GM12878 (cell line): ENCODE measurements around the gene THOC6. TPM values are rescaled to one million over a fixed set of nuclear protein-coding genes. Genes with fewer than 3 reads are reported as not detected.

ENCODE experiments used
- ATAC-seq: fragments of 200-7000 bp; cut with Tn5 transposase; 3 replicates; pipeline ENCODE4 v1.9.1; 2020; ENCODE audit warnings: mild to moderate bottlenecking, moderate library complexity
- BruUV-seq: library from RNA; stranded (reverse); fragments of 400-500 nt; replicated peaks from 2 replicates; lab custom pipeline; 2021; lab: Mats Ljungman, UMichigan
- CTCF ChIA-PET: fragments of 300-600 bp; sonication (Branson Sonifier 250); formaldehyde crosslinking; extraction: SDS; loops from one replicate; lab custom pipeline; 2021; ENCODE audit warnings: inconsistent platforms; lab: Yijun Ruan, JAX
- POLR2A ChIA-PET: fragments of 350-600 bp; formaldehyde crosslinking; extraction: SDS; loops from one replicate; lab custom pipeline; 2021; ENCODE audit warnings: inconsistent platforms; lab: Charles Lee
- RAD21 ChIA-PET: fragments of 300-600 bp; sonication (Branson Sonifier 250); formaldehyde crosslinking; loops from one replicate; lab custom pipeline; 2023; ENCODE audit warnings: antibody characterized with exemption; ENCODE audit not compliant: unreplicated experiment; lab: Charles Lee
- SMC1A ChIA-PET: fragments of 300-600 bp; sonication (Branson Sonifier 250); formaldehyde crosslinking; loops from one replicate; lab custom pipeline; 2023; ENCODE audit not compliant: unreplicated experiment, uncharacterized antibody; lab: Charles Lee
- DNase-seq: peaks from one replicate; pipeline ENCODE4 v3.0.0-alpha.2; 2011; ENCODE audit warnings: low read depth, low spot score
- FAIRE-seq: peaks from 3 replicates; lab custom pipeline; 2011; peaks lifted over from hg19 to GRCh38; lab: Jason Lieb, UNC
- H2AFZ ChIP-seq: 2 replicates; pipeline ENCODE4 v1.6.0; 2011; ENCODE audit warnings: low read depth, low read length, control low read depth; ENCODE audit not compliant: control insufficient read depth
- H3K27ac ChIP-seq: 2 replicates; pipeline ENCODE4 v1.5.1; 2011; ENCODE audit warnings: control low read depth; ENCODE audit not compliant: control insufficient read depth, insufficient read depth
- H3K27me3 ChIP-seq, 2 experiments: replicated peaks in 1 of 2; 2 replicates each; pipeline versions ENCODE4 v1.6.0 to v1.6.1; 2011; ENCODE audit warnings: low read length in 1 of 2; ENCODE audit not compliant: control insufficient read depth in 2 of 2, insufficient read depth in 2 of 2
- H3K36me3 ChIP-seq, 2 experiments: 2 replicates each; pipeline ENCODE4 v1.5.1; 2011; ENCODE audit warnings: low read length in 1 of 2; ENCODE audit not compliant: control insufficient read depth in 2 of 2, insufficient read depth in 2 of 2
- H3K4me1 ChIP-seq: 2 replicates; pipeline ENCODE4 v1.6.1; 2011; ENCODE audit warnings: mild to moderate bottlenecking, low read length, moderate library complexity, mixed read lengths; ENCODE audit not compliant: control insufficient read depth, insufficient read depth
- H3K4me2 ChIP-seq: 2 replicates; pipeline ENCODE4 v1.6.0; 2011; ENCODE audit warnings: control low read depth; ENCODE audit not compliant: control insufficient read depth, insufficient read depth
- H3K4me3 ChIP-seq: fragments of 200-600 bp; sonication (generic); 2 replicates; pipeline ENCODE4 v1.5.1; 2016
- H3K79me2 ChIP-seq: 2 replicates; pipeline ENCODE4 v1.6.0; 2011; ENCODE audit warnings: low read length; ENCODE audit not compliant: control insufficient read depth, insufficient read depth
- H3K9ac ChIP-seq: 2 replicates; pipeline ENCODE4 v1.8.0; 2011; ENCODE audit warnings: low read length, control low read depth, mixed read lengths; ENCODE audit not compliant: control insufficient read depth, insufficient read depth
- H3K9me3 ChIP-seq: replicated peaks from 3 replicates; pipeline ENCODE4 v1.5.1; 2011; ENCODE audit warnings: mild to moderate bottlenecking, low read length; ENCODE audit not compliant: control insufficient read depth, insufficient read depth
- H4K20me1 ChIP-seq: 2 replicates; pipeline ENCODE4 v1.6.0; 2011; ENCODE audit not compliant: control insufficient read depth, insufficient read depth
- ASH2L ChIP-seq: fragments of 300-600, 200-600 bp; sonication (generic); IDR thresholded peaks from 2 replicates; pipeline ENCODE4 v1.6.1; 2017; ENCODE audit warnings: low read depth, mild to moderate bottlenecking, borderline replicate concordance
- BACH1 ChIP-seq: fragments of 450-650 bp; IDR thresholded peaks from 2 replicates; pipeline ENCODE4 v1.6.1; 2017; ENCODE audit warnings: mild to moderate bottlenecking, borderline replicate concordance
- E2F8 ChIP-seq: fragments of 450-650 bp; IDR thresholded peaks from 2 replicates; pipeline ENCODE4 v1.6.1; 2018; ENCODE audit warnings: mild to moderate bottlenecking, low read depth, moderate library complexity; ENCODE audit not compliant: partially characterized antibody
- GATAD2B ChIP-seq: fragments of 450-650 bp; conservative IDR thresholded peaks from 2 replicates; pipeline ENCODE4 v1.6.1; 2017; ENCODE audit warnings: low read depth, mild to moderate bottlenecking, moderate library complexity
- MEF2A ChIP-seq: IDR thresholded peaks from 2 replicates; pipeline ENCODE4 v1.6.1; 2011; ENCODE audit warnings: low read depth, mild to moderate bottlenecking, low read length, moderate library complexity; ENCODE audit not compliant: insufficient read depth
- MYC ChIP-seq: IDR thresholded peaks from 2 replicates; pipeline ENCODE4 v1.6.1; 2011; ENCODE audit warnings: mild to moderate bottlenecking, low read length, moderate library complexity, inconsistent platforms; ENCODE audit not compliant: insufficient read depth, insufficient replicate concordance, insufficient read length, severe bottlenecking
- NR2C1 ChIP-seq: fragments of 450-650 bp; IDR thresholded peaks from 2 replicates; pipeline ENCODE4 v1.6.1; 2017; ENCODE audit warnings: antibody characterized with exemption, mild to moderate bottlenecking, moderate library complexity
- POLR2A ChIP-seq: IDR thresholded peaks from 2 replicates; pipeline ENCODE4 v1.6.1; 2011; ENCODE audit warnings: low read depth, mild to moderate bottlenecking, low read length
- RB1 ChIP-seq: fragments of 450-650 bp; formaldehyde crosslinking; IDR thresholded peaks from 2 replicates; pipeline ENCODE4 v1.6.1; 2017; ENCODE audit warnings: mild to moderate bottlenecking, borderline replicate concordance
- SUZ12 ChIP-seq: fragments of 200-600 bp; sonication (generic); IDR thresholded peaks from one replicate; pipeline ENCODE4 v1.6.1; 2018; ENCODE audit warnings: antibody characterized with exemption, mild to moderate bottlenecking; ENCODE audit not compliant: unreplicated experiment
- TCF12 ChIP-seq: IDR thresholded peaks from 2 replicates; pipeline ENCODE4 v1.6.1; 2011; ENCODE audit warnings: low read depth, mild to moderate bottlenecking, low read length
- ZNF384 ChIP-seq: IDR thresholded peaks from 2 replicates; pipeline ENCODE4 v1.6.1; 2012; ENCODE audit warnings: low read depth, mild to moderate bottlenecking, low read length, improper control_type of control experiment, borderline replicate concordance
- WGBS: methylation state at CpG from one replicate; pipeline ENCODE4 v1.1.6; 2016; ENCODE audit warnings: low lambda C conversion rate; ENCODE audit not compliant: insufficient replicate concordance, insufficient coverage; ENCODE audit errors: missing lambda C conversion rate; 5-methylcytosine and 5-hydroxymethylcytosine counted together
- in situ Hi-C: fragments of 300-500 bp; cut with MboI; formaldehyde crosslinking; loops from 9 replicates; pipeline ENCODE4 v1.14.3; 2018; ENCODE audit warnings: mixed read lengths
- intact Hi-C: fragments of 100-400 bp; cut with micrococcal nuclease; formaldehyde crosslinking; loops from one replicate; pipeline ENCODE4 v1.14.2; 2022; ENCODE audit not compliant: unreplicated experiment
- polyA plus RNA-seq, 11 experiments: library from polyadenylated mRNA; depleted of rRNA in 4 of 11; unstranded in 6 of 11; stranded (reverse) in 5 of 11; fragments of >200 nt; fragmentation: Nextera tagmentation in 4 of 11; fragmentation: Illumina TruSeq in 1 of 11; extraction: Ambion mirVana in 4 of 11; extraction: Trizol in 1 of 11; gene quantifications; 1 replicate in 1 of 11; 2 replicates in 10 of 11; pipeline versions ENCODE4 v1.2.1 to v1.2.3, GENCODE V29; 2011 to 2016; ENCODE audit warnings: inconsistent platforms in 2 of 11, missing spikeins in 2 of 11, low read depth in 1 of 11
- total RNA-seq, 4 experiments: library from RNA; depleted of rRNA in 3 of 4; stranded (reverse); fragments of >200 nt in 3 of 4; fragmentation: Illumina TruSeq in 1 of 4; extraction: Trizol in 1 of 4; gene quantifications; 2 replicates each; pipeline versions ENCODE4 v1.2.1 to v1.2.3, GENCODE V29; 2013 to 2021
- TF ChIP-seq, protein P1 (sequence below): fragments of 450-650 bp; IDR thresholded peaks from 2 replicates; pipeline ENCODE4 v1.6.1; 2014; ENCODE audit warnings: mild to moderate bottlenecking
- TF ChIP-seq, protein P2 (sequence below): IDR thresholded peaks from 2 replicates; pipeline ENCODE4 v1.6.1; 2012; ENCODE audit warnings: low read depth, low read length, improper control_type of control experiment
- TF ChIP-seq, protein P3 (sequence below): fragments of 450-650 bp; formaldehyde crosslinking; IDR thresholded peaks from 2 replicates; pipeline ENCODE4 v1.4.0; 2022; ENCODE audit warnings: mild to moderate bottlenecking, moderate library complexity

THOC6 gene
- total and polyA plus RNA-seq, 10 of the 15 experiments (the other 5 are each of a cell fraction or from before 2014, with no cell fraction given) = 1.0 to 54.4 (median 27.9) TPM

GRCh38 chr16:3029491-3030221 is 5.8 kb downstream of the THOC6 start:
- Histone ChIP-seq H3K9me3 (no peaks in the 10 kb centered on the region), H3K9ac (no peak overlapping the region), H3K4me2 (no peak overlapping the region; the same call in 1 of the 2 replicates), H3K79me2 (no peaks in the 10 kb centered on the region), H3K27ac (no peak overlapping the region), H3K4me3 (no peak overlapping the region), H3K4me1 (peaks cover 6% of the 10 kb centered on the region), H3K27me3 (peaks cover 7 to 8% of the 10 kb centered on the region in 2 experiments), H4K20me1 (0 out of 2 replicates have a peak, but pooled peaks cover 3% of the 10 kb centered on the region), H3K36me3 (peaks cover 4 to 7% of the 10 kb centered on the region in 2 experiments; a peak in 3 of 4 replicates), H2AFZ (no peak overlapping the region)
- ChIA-PET RAD21 (interaction anchor here (2.4 to 6.5 kb wide), 2 partner anchors 26 to 100 kb away, joined by 32 to 94 read pairs; no protein-coding TSS in a partner anchor), CTCF (interaction anchor here (0.9 to 18.2 kb wide), 10 partner anchors 8 to 98 kb away, joined by 3 to 421 read pairs (median 23); no protein-coding TSS in a partner anchor), SMC1A (interaction anchor here (1.0 to 10.1 kb wide), 5 partner anchors 13 to 102 kb away, joined by 3 to 91 read pairs (median 4); no protein-coding TSS in a partner anchor), POLR2A (interaction anchor here (0.6 kb wide), 1 partner anchor 1972 kb away, joined by 3 read pairs; no protein-coding TSS in a partner anchor)
- ATAC-seq = no peak
- intact Hi-C loops (no loop called here), in situ Hi-C loops (no loop called here)
- no peak for FAIRE-seq
- no peak for DNase-seq
- 15% methylated on average over 55 of the region's 59 CpGs for WGBS
- no TSS peak for BruUV-seq
- TF ChIP-seq POLR2A = peak; percentile 22; the same call in 1 of the 2 replicates
- TF ChIP-seq ASH2L = no peak
- TF ChIP-seq, protein P1, sequence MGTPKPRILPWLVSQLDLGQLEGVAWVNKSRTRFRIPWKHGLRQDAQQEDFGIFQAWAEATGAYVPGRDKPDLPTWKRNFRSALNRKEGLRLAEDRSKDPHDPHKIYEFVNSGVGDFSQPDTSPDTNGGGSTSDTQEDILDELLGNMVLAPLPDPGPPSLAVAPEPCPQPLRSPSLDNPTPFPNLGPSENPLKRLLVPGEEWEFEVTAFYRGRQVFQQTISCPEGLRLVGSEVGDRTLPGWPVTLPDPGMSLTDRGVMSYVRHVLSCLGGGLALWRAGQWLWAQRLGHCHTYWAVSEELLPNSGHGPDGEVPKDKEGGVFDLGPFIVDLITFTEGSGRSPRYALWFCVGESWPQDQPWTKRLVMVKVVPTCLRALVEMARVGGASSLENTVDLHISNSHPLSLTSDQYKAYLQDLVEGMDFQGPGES = no peak
- TF ChIP-seq, protein P2, sequence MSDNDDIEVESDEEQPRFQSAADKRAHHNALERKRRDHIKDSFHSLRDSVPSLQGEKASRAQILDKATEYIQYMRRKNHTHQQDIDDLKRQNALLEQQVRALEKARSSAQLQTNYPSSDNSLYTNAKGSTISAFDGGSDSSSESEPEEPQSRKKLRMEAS = peak; percentile 30; the same call in 1 of the 2 replicates
- no peak for TF ChIP-seq TCF12
- peak; percentile 73 for TF ChIP-seq SUZ12
- TF ChIP-seq, protein P3, sequence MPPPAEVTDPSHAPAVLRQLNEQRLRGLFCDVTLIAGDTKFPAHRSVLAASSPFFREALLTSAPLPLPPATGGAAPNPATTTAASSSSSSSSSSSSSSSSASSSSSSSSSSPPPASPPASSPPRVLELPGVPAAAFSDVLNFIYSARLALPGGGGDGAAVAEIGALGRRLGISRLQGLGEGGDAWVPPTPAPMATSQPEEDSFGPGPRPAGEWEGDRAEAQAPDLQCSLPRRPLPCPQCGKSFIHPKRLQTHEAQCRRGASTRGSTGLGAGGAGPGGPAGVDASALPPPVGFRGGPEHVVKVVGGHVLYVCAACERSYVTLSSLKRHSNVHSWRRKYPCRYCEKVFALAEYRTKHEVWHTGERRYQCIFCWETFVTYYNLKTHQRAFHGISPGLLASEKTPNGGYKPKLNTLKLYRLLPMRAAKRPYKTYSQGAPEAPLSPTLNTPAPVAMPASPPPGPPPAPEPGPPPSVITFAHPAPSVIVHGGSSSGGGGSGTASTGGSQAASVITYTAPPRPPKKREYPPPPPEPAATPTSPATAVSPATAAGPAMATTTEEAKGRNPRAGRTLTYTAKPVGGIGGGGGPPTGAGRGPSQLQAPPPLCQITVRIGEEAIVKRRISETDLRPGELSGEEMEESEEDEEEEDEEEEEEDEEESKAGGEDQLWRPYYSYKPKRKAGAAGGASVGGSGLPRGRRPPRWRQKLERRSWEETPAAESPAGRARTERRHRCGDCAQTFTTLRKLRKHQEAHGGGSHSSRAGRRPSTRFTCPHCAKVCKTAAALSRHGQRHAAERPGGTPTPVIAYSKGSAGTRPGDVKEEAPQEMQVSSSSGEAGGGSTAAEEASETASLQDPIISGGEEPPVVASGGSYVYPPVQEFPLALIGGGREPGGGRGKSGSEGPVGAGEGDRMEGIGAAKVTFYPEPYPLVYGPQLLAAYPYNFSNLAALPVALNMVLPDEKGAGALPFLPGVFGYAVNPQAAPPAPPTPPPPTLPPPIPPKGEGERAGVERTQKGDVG = no peak
- TF ChIP-seq GATAD2B = no peak
- no peak for TF ChIP-seq RB1
- no peak for TF ChIP-seq BACH1
- no peak for TF ChIP-seq MEF2A
- no peak for TF ChIP-seq ZNF384
- no peak for TF ChIP-seq E2F8
- no peak for TF ChIP-seq MYC
- no peak for TF ChIP-seq NR2C1
